GM18526 (cell line): ENCODE measurements around the gene FMN1.

ENCODE experiments used
- POLR2A ChIP-seq: IDR thresholded peaks from 3 replicates; pipeline ENCODE4 v1.6.1; 2011; ENCODE audit not compliant: insufficient read length; ENCODE audit errors: extremely low read depth

The FMN1 gene

DNA sequence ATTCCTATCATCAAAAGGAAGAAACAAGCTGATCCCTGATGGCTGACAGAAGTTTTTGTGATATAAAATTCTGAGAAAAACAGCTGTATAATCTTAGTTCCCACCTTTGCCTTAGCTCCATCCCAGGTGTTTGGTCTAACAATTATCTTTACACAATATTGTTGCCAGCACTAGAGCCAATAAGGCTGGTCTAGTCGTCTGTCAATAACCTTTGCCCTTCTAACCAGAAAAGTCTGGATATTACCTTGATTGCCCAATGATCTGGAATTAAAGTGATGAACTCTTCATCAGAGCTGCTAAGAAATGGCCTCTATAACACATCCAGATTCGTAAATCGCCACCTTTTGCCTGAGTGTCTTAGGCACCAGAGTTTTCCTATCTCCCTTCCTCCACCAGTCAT lies 98.4 kb downstream of the FMN1 start:
- no peak for TF ChIP-seq POLR2A

GRCh38 chr15:33095641-33096040 lies 98.9 kb downstream of the FMN1 start:
- no peak for TF ChIP-seq POLR2A

DNA sequence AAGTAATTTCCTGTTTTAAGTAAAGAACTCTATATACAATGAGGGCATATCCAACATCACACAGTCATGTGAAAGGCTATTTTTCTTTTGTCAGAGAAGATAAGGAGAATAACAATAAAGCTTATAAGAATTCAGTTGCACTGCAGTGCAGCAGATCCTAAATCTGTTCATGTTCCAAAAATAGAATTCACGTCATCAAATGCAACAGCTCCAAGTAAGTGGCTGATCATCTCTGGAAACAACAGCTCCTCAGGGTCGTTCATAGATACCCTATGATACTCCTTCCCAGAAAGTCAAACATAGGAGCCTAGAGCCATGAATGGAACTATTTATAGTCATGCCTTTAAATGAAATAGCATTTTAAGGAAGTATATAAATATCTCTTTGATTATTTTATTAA lies 100.2 kb downstream of the FMN1 start:
- TF ChIP-seq POLR2A: no peak

GRCh38 chr15:33093222-33093621 lies 101.3 kb downstream of the FMN1 start:
- TF ChIP-seq POLR2A: no peak

- no peak for TF ChIP-seq POLR2A
Measured at GRCh38 chr15:33091983-33092693, 102.4 kb downstream of the FMN1 start.

DNA sequence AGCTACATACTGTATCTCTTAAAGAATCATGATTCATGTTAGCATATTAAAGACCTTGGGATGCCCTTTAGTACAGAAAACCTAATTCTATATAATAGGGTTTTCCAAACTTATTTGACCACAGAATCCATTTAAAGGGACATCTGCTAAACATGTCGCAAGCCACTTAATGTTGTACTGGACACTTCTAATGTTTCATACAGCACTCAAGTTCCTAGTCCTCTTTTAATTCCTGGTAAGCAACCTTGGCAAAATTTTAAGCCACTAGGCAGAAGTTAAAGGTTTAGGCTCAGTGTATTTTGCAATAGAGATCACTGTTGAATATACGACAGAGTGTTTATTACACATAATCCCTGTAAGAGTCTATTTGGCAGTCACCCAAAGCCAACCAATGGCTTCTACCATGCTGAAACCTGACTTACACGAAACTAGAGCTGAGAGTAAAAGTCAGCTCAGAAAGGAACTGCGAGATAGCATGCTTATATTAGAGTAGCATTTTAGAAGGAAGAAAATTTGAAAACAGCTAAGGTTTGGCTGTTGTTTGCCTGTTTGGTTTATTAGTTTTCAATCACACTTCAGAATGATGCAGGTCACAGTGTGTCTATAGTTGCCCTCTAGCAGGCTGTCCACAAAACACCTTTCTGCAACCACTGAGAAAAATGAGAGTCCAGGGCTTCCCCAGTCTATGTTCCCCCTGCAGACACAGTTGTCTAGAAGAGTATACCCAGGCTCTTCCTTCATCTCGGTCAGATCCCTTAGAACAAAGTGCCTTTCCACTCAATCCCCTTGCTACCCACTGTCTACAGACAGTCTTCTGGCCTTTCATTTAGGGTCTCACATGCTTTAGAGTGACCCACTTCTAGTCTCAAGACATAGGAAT lies 104.4 kb downstream of the FMN1 start:
- TF ChIP-seq POLR2A: no peak

DNA sequence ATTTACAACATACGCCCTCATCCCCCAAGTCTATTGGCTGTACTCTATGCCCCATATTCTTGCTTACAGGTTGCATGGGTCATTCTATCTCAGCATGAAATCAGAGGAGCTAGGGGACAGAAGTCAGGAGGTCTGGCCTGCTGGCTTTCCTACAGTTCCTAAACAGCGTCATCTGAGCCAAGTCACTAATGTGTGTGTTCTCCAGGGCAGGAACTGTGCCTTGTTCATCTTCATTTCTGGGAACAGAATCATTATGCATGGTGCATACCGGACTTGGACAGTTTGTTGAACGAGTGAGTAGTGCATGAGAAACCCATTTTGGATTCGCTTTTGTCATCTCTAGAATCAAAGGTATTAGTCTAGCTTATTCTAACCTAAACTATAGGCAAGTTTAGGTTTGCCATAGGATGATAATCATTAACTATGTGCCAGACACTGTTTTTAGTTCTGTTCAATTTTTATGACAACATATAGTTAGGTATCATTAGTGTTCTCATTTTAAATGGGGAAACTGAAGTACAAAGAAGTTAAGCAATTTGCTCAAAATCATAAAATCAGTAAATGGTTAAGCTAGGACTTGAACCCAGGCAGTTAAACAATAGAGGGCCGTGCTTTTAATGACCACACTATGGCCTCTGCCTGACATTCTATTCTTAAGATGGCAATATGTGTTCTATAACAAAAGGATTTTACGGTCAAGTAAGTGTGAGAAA lies 105.2 kb downstream of the FMN1 start:
- no peak for TF ChIP-seq POLR2A

GRCh38 chr15:33086500-33087121 lies 107.9 kb downstream of the FMN1 start:
- no peak for TF ChIP-seq POLR2A

GRCh38 chr15:33084661-33085060 lies 109.9 kb downstream of the FMN1 start:
- no peak for TF ChIP-seq POLR2A

GRCh38 chr15:33083232-33084081 lies 111.1 kb downstream of the FMN1 start:
- TF ChIP-seq POLR2A: no peak

- TF ChIP-seq POLR2A: no peak
Measured at GRCh38 chr15:33080006-33080405, 114.5 kb downstream of the FMN1 start.

DNA sequence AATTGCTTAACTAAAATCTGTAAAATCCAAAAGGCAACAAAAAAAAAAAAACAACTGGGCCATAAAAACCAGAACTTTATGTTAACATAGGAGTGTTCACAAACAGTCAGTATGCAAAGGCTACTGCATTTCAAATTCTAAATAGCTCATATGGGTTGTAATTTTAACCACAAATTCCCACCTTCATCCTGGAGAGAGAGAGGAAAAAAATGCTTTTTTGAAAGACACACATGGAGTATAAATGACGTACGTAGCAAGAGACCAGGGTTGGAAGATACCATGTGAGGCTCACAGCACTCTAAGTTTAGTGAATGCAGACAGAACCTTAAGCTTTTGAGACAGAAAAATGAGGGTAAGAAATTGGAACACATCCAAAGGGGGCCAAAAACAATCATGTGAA lies 115.9 kb downstream of the FMN1 start:
- no peak for TF ChIP-seq POLR2A

GRCh38 chr15:33076937-33077336 lies 117.6 kb downstream of the FMN1 start:
- TF ChIP-seq POLR2A: no peak

DNA sequence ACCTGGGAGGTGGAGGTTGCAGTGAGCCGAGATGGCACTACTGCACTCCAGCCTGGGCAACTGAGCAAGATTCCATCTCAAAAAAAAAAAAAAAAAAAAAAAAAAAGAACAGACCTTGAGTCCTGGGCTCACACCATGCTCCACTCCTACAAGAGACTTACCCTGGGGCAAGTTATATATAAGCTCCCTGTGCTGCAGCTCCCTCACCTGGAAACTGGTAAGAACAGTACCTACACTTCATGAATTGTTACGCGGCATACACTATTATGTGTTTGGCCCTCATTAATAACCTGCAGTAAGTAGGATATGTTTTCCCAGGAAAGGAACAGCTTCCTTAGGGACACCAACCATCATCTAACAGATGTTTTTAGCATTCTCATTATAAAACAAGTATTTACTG lies 119.6 kb downstream of the FMN1 start:
- TF ChIP-seq POLR2A: no peak
